Thoracic aorta (tissue), 2 donors: ENCODE measurements around the gene BFAR. TPM values are rescaled to one million over a fixed set of nuclear protein-coding genes. Genes with fewer than 3 reads are reported as not detected.

Experiments
- total RNA-seq, 2 donors: library from RNA; depleted of rRNA; stranded (reverse); fragments of >200 nt; gene quantifications; one replicate each; pipeline versions ENCODE4 v1.1.0 to v1.2.3, GENCODE V29; 2016

The BFAR gene
- total RNA-seq, 2 donors from 2014 or later: 27.2 to 50.9 TPM

Other genes with a start within 250 kb of the BFAR start
- 10 to 100 TPM; 51.0 to 66.7 TPM for gene PARN, start 2.7 kb upstream of the BFAR start, total RNA-seq
- not detected for gene PLA2G10, start 61.4 kb downstream of the BFAR start, total RNA-seq
- gene NPIPA3, start 70.5 kb downstream of the BFAR start, total RNA-seq: 10 to 100 TPM in 1 of 2 donors, 1 to 10 TPM in 1; 2.6 to 12.8 TPM
- 10 to 100 TPM in 1 of 2 donors, 1 to 10 TPM in 1; 2.6 to 12.8 TPM for gene NPIPA2, start 109.6 kb downstream of the BFAR start, total RNA-seq
- 10 to 100 TPM; 51.6 to 80.3 TPM for gene NOMO1, start 200.8 kb downstream of the BFAR start, total RNA-seq